IPS DF 6.9 (cell line): Measurements from ENCODE around the gene CNTN2.

Experiments used
- DNase-seq: peaks from one replicate; pipeline ENCODE4 v3.0.0-alpha.2; 2013; ENCODE audit warnings: low read depth, low spot score
- H3K27ac ChIP-seq: one replicate; pipeline ENCODE4 v1.5.1; 2013; ENCODE audit warnings: low read length, control low read depth
- H3K27me3 ChIP-seq: 2 replicates; pipeline ENCODE4 v1.6.1; 2013; ENCODE audit warnings: mild to moderate bottlenecking, low read length; ENCODE audit not compliant: control insufficient read depth, insufficient read depth
- H3K36me3 ChIP-seq: 2 replicates; pipeline ENCODE4 v1.6.1; 2013; ENCODE audit warnings: low read length; ENCODE audit not compliant: control insufficient read depth, insufficient read depth
- H3K4me1 ChIP-seq: 2 replicates; pipeline ENCODE4 v1.6.1; 2013; ENCODE audit warnings: low read length; ENCODE audit not compliant: control insufficient read depth, insufficient read depth
- H3K4me3 ChIP-seq: 2 replicates; pipeline ENCODE4 v1.5.1; 2013; ENCODE audit warnings: mild to moderate bottlenecking, low read length
- H3K9me3 ChIP-seq: 2 replicates; pipeline ENCODE4 v1.6.1; 2013; ENCODE audit warnings: low read length, inconsistent platforms; ENCODE audit not compliant: control insufficient read depth, insufficient read depth
- WGBS: extraction: QIAGEN DNeasy Blood & Tissue Kit; methylation state at CpG from one replicate; pipeline ENCODE4 v1.1.7; 2013; ENCODE audit warnings: mixed read lengths, missing lambda C conversion rate; ENCODE audit not compliant: insufficient read length, insufficient coverage; 5-methylcytosine and 5-hydroxymethylcytosine counted together

The CNTN2 gene

DNA sequence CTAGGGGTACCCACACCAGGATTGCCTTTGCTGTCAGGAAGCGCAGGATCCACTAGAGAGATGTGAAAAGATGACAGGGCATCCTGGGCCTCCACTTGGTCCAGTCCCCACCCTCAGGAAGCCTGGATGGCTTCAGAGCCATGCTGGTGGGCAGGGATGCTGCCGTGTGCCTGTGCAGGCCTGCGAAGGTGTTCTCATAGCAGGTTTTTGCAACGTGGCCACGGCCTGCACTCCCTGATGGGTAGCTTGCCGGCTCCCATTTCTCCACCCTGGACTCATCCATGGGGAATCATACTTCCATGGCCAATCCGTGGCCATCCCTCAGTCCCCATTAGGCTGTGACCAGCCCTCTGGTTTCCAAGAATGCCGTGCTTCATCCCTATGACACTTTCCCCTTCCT, 34.1 kb upstream of the CNTN2 start:
- H3K4me1 ChIP-seq: 0 out of 2 replicates have a peak, but pooled peaks cover 1% of the 10 kb centered on the region
- no peaks in the 10 kb centered on the region for H3K9me3 ChIP-seq
- WGBS: no CpG with 5 or more reads among the region's 8 CpGs
- H3K27ac ChIP-seq: no peak overlapping the region
- no peak overlapping the region for H3K4me3 ChIP-seq
- no peaks in the 10 kb centered on the region for H3K36me3 ChIP-seq
- H3K27me3 ChIP-seq: no peaks in the 10 kb centered on the region
- no peak for DNase-seq

GRCh38 chr1:205009670-205010069, 33.3 kb upstream of the CNTN2 start:
- Histone ChIP-seq H3K27me3 (no peaks in the 10 kb centered on the region), H3K9me3 (no peaks in the 10 kb centered on the region), H3K4me1 (0 out of 2 replicates have a peak, but pooled peaks cover 1% of the 10 kb centered on the region), H3K27ac (no peak overlapping the region), H3K36me3 (no peaks in the 10 kb centered on the region), H3K4me3 (no peak overlapping the region)
- no peak for DNase-seq
- WGBS: no CpG with 5 or more reads among the region's 12 CpGs

GRCh38 chr1:205012391-205013140, 30.4 kb upstream of the CNTN2 start:
- no CpG with 5 or more reads among the region's 13 CpGs for WGBS
- Histone ChIP-seq H3K4me1 (0 out of 2 replicates have a peak, but pooled peaks cover 1% of the 10 kb centered on the region), H3K4me3 (no peak overlapping the region), H3K9me3 (no peaks in the 10 kb centered on the region), H3K27ac (no peak overlapping the region), H3K27me3 (no peaks in the 10 kb centered on the region), H3K36me3 (no peaks in the 10 kb centered on the region)
- DNase-seq: no peak

GRCh38 chr1:205013683-205014367, 29.2 kb upstream of the CNTN2 start:
- DNase-seq: no peak
- H3K9me3 ChIP-seq: no peaks in the 10 kb centered on the region

GRCh38 chr1:205014783-205015182, 28.2 kb upstream of the CNTN2 start:
- WGBS: no CpG with 5 or more reads among the region's 10 CpGs
- H3K27me3 ChIP-seq: no peaks in the 10 kb centered on the region
- H3K4me3 ChIP-seq: no peak overlapping the region
- H3K27ac ChIP-seq: no peak overlapping the region
- DNase-seq: no peak
- H3K9me3 ChIP-seq: no peaks in the 10 kb centered on the region
- H3K4me1 ChIP-seq: 0 out of 2 replicates have a peak, but pooled peaks cover 1% of the 10 kb centered on the region
- no peaks in the 10 kb centered on the region for H3K36me3 ChIP-seq

More at GRCh38 chr1:205013683-205014367, 29.2 kb upstream of the CNTN2 start:
- H3K4me3 ChIP-seq: no peak overlapping the region
- no peaks in the 10 kb centered on the region for H3K27me3 ChIP-seq
- H3K36me3 ChIP-seq: no peaks in the 10 kb centered on the region
- WGBS: no CpG with 5 or more reads among the region's 6 CpGs
- H3K4me1 ChIP-seq: 0 out of 2 replicates have a peak, but pooled peaks cover 1% of the 10 kb centered on the region
- no peak overlapping the region for H3K27ac ChIP-seq

DNA sequence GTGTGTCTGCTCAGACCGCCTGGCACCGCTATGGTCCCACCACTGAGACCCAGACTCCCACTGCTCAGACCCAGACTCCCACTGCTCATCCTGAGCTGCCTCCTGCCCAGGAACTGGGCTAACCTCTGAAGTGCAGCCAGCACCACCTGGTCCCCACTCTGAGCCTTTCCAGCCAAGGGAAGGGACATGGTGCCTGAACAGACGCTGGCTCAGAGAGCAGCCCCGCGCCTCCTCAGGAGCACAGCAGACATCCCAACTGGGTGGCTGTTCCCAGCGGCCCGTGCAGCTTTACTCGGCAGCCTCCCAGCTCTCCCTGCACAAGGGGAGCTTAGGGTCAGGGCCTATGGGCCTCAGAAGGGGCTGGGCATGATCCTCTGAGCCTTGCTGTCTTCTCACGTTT, 27.8 kb upstream of the CNTN2 start:
- H3K4me1 ChIP-seq: 0 out of 2 replicates have a peak, but pooled peaks cover 1% of the 10 kb centered on the region
- DNase-seq: no peak
- no peaks in the 10 kb centered on the region for H3K36me3 ChIP-seq
- no peak overlapping the region for H3K4me3 ChIP-seq
- H3K27ac ChIP-seq: no peak overlapping the region
- H3K27me3 ChIP-seq: no peaks in the 10 kb centered on the region
- no CpG with 5 or more reads among the region's 9 CpGs for WGBS
- H3K9me3 ChIP-seq: no peaks in the 10 kb centered on the region

GRCh38 chr1:205016075-205016474, 26.9 kb upstream of the CNTN2 start:
- H3K27ac ChIP-seq: no peak overlapping the region
- H3K4me3 ChIP-seq: no peak overlapping the region
- H3K27me3 ChIP-seq: no peaks in the 10 kb centered on the region
- DNase-seq: no peak
- no peaks in the 10 kb centered on the region for H3K36me3 ChIP-seq
- 0 out of 2 replicates have a peak, but pooled peaks cover 1% of the 10 kb centered on the region for H3K4me1 ChIP-seq
- whole genome bisulfite sequencing: no CpG with 5 or more reads among the region's 9 CpGs
- H3K9me3 ChIP-seq: no peaks in the 10 kb centered on the region

DNA sequence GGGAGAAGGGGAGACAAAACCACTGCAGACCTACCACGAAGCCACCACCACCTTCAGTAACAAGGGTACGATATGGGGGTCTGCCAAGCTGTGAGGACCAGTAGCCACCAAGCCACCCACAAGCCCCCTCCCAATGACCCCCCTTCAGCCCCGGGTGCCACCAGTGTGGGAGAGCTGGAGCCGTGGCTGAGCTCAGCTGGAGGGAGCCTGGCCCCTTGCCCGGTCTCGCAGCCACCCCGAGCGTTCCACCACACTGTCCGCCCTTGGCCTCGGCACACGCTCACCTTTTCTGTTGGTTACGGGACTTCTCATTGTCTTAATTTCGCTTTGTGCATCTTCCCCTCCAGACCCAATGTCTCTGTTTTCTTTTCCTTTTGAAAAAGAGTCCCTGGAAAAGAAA, 26.4 kb upstream of the CNTN2 start:
- Histone ChIP-seq H3K9me3 (no peaks in the 10 kb centered on the region), H3K27ac (no peak overlapping the region), H3K36me3 (no peaks in the 10 kb centered on the region), H3K4me3 (no peak overlapping the region), H3K27me3 (no peaks in the 10 kb centered on the region), H3K4me1 (0 out of 2 replicates have a peak, but pooled peaks cover 1% of the 10 kb centered on the region)
- DNase-seq: no peak
- no CpG with 5 or more reads among the region's 13 CpGs for WGBS

DNA sequence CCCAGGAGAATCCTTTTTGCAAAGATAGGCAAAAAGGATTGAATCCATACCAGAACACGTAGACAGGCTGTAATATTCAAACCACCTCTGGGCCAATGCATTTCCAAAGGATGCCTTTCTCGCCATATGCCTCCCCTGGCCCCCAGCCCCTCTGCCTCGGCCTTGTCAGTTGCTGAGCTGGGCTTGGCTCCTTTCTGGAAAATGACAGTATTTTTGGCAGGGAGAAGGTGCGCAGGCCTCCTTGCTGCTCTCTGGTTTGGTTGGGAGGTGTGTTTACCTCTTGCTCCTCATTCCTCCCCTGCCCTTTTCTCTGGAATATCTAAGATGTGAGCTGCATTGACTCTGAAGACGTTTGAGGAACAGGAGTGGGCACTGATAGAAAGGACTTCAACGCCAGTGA, 26.0 kb upstream of the CNTN2 start:
- H3K27me3 ChIP-seq: no peaks in the 10 kb centered on the region
- H3K27ac ChIP-seq: no peak overlapping the region

GRCh38 chr1:205017766-205018165, 25.2 kb upstream of the CNTN2 start:
- H3K27ac ChIP-seq: no peak overlapping the region
- no CpG with 5 or more reads among the region's 7 CpGs for WGBS
- H3K36me3 ChIP-seq: no peaks in the 10 kb centered on the region
- DNase-seq: no peak
- no peaks in the 10 kb centered on the region for H3K9me3 ChIP-seq
- H3K4me3 ChIP-seq: no peak overlapping the region
- 0 out of 2 replicates have a peak, but pooled peaks cover 1% of the 10 kb centered on the region for H3K4me1 ChIP-seq
- H3K27me3 ChIP-seq: no peaks in the 10 kb centered on the region

More for the DNA sequence above, 26.0 kb upstream of the CNTN2 start:
- no peak overlapping the region for H3K4me3 ChIP-seq
- no peaks in the 10 kb centered on the region for H3K9me3 ChIP-seq
- H3K4me1 ChIP-seq: 0 out of 2 replicates have a peak, but pooled peaks cover 1% of the 10 kb centered on the region
- WGBS: no CpG with 5 or more reads among the region's 6 CpGs
- DNase-seq: no peak
- H3K36me3 ChIP-seq: no peaks in the 10 kb centered on the region
